ENCODE measurements around the gene SDHA.
"Not testable (repeated sequence)": the region's sequence is repeated elsewhere in the genome, so short reads cannot be mapped to it uniquely, and the experiment has no call there.

Gene SDHA

GRCh38 chr5:222951-223715 is 5.0 kb downstream of the SDHA start:
- DNase-seq = not testable (repeated sequence)

- DNase-seq = no peak
Observed at GRCh38 chr5:223791-224190, 5.7 kb downstream of the SDHA start.

GRCh38 chr5:225334-225733 is 7.2 kb downstream of the SDHA start:
- DNase-seq = no peak

- not testable (repeated sequence) for DNase-seq
Observed at GRCh38 chr5:227375-227774, 9.3 kb downstream of the SDHA start.

GRCh38 chr5:228886-229285 is 10.8 kb downstream of the SDHA start:
- DNase-seq = no peak

- no peak for DNase-seq
Observed at GRCh38 chr5:230711-231110, 12.6 kb downstream of the SDHA start.

- DNase-seq = no peak
Observed at GRCh38 chr5:231661-232060, 13.5 kb downstream of the SDHA start.

- DNase-seq = not testable (repeated sequence)
Observed at GRCh38 chr5:233426-233825, 15.3 kb downstream of the SDHA start.

- no peak for DNase-seq
Observed at GRCh38 chr5:234450-234849, 16.3 kb downstream of the SDHA start.

- DNase-seq = not testable (repeated sequence)
Observed at GRCh38 chr5:235527-235926, 17.4 kb downstream of the SDHA start.

GRCh38 chr5:237931-238330 is 19.8 kb downstream of the SDHA start:
- not testable (repeated sequence) for DNase-seq

GRCh38 chr5:240550-240949 is 22.4 kb downstream of the SDHA start:
- DNase-seq = not testable (repeated sequence)

- DNase-seq = not testable (repeated sequence)
Observed at GRCh38 chr5:241045-241669, 23.0 kb downstream of the SDHA start.

GRCh38 chr5:243683-244367 is 25.7 kb downstream of the SDHA start:
- not testable (repeated sequence) for DNase-seq

GRCh38 chr5:245717-246116 is 27.6 kb downstream of the SDHA start:
- not testable (repeated sequence) for DNase-seq

GRCh38 chr5:250396-250795 is 32.3 kb downstream of the SDHA start:
- DNase-seq = not testable (repeated sequence)

GRCh38 chr5:251016-251415 is 32.9 kb downstream of the SDHA start:
- not testable (repeated sequence) for DNase-seq

GRCh38 chr5:251538-251937 is 33.4 kb downstream of the SDHA start:
- DNase-seq = not testable (repeated sequence)

GRCh38 chr5:251975-252374 is 33.9 kb downstream of the SDHA start:
- DNase-seq = not testable (repeated sequence)

GRCh38 chr5:252546-252945 is 34.4 kb downstream of the SDHA start:
- no peak for DNase-seq

- DNase-seq = not testable (repeated sequence)
Observed at GRCh38 chr5:254322-254721, 36.2 kb downstream of the SDHA start.

GRCh38 chr5:255116-255515 is 37.0 kb downstream of the SDHA start:
- not testable (repeated sequence) for DNase-seq

GRCh38 chr5:256347-256746 is 38.2 kb downstream of the SDHA start:
- DNase-seq = not testable (repeated sequence)

GRCh38 chr5:257148-257547 is 39.0 kb downstream of the SDHA start:
- no peak for DNase-seq

Data from CD4-positive, alpha-beta T cell treated with Interleukin-21 for 1 hour (primary cell).